TTC549 (cell line): ENCODE data around the gene SERGEF.
"Not testable (repeated sequence)": the region's sequence is repeated elsewhere in the genome, so short reads cannot be mapped to it uniquely, and the experiment has no call there.

Source experiments
- FAIRE-seq: peaks from 2 replicates; lab custom pipeline; 2012; peaks lifted over from hg19 to GRCh38; lab: Jason Lieb, UNC

The SERGEF gene

GRCh38 chr11:18000128-18000527 lies 12.7 kb downstream of the SERGEF start:
- not testable (repeated sequence) for FAIRE-seq

GRCh38 chr11:17992916-17993315 lies 19.9 kb downstream of the SERGEF start:
- no peak for FAIRE-seq

- FAIRE-seq, result peak; percentile 86
These were observed 20.9 kb downstream of the SERGEF start for GRCh38 chr11:17991783-17992433.

GRCh38 chr11:17989306-17989705 lies 23.5 kb downstream of the SERGEF start:
- no peak for FAIRE-seq

- no peak for FAIRE-seq
These were observed 24.4 kb downstream of the SERGEF start for GRCh38 chr11:17988465-17988864.

- FAIRE-seq, result no peak
These were observed 25.0 kb downstream of the SERGEF start for GRCh38 chr11:17987826-17988225.

GRCh38 chr11:17986711-17987220 lies 26.1 kb downstream of the SERGEF start:
- FAIRE-seq, result no peak

GRCh38 chr11:17986007-17986710 lies 26.7 kb downstream of the SERGEF start:
- FAIRE-seq, result no peak

GRCh38 chr11:17985517-17985916 lies 27.3 kb downstream of the SERGEF start:
- FAIRE-seq, result no peak

GRCh38 chr11:17983569-17983968 lies 29.3 kb downstream of the SERGEF start:
- FAIRE-seq, result no peak

GRCh38 chr11:17979770-17980371 lies 33.0 kb downstream of the SERGEF start:
- FAIRE-seq, result no peak

- no peak for FAIRE-seq
These were observed 34.1 kb downstream of the SERGEF start for GRCh38 chr11:17978553-17979287.

- no peak for FAIRE-seq
These were observed 36.2 kb downstream of the SERGEF start for GRCh38 chr11:17976651-17977050.

- FAIRE-seq, result no peak
These were observed 38.6 kb downstream of the SERGEF start for GRCh38 chr11:17974246-17974645.

- FAIRE-seq, result no peak
These were observed 39.9 kb downstream of the SERGEF start for GRCh38 chr11:17972987-17973386.

GRCh38 chr11:17968206-17968605 lies 44.6 kb downstream of the SERGEF start:
- no peak for FAIRE-seq

- FAIRE-seq, result no peak
These were observed 45.2 kb downstream of the SERGEF start for GRCh38 chr11:17967661-17968060.

- no peak for FAIRE-seq
These were observed 52.8 kb downstream of the SERGEF start for GRCh38 chr11:17960091-17960490.

GRCh38 chr11:17958446-17958845 lies 54.4 kb downstream of the SERGEF start:
- FAIRE-seq, result no peak

GRCh38 chr11:17954395-17955252 lies 58.2 kb downstream of the SERGEF start:
- no peak for FAIRE-seq

GRCh38 chr11:17952487-17952886 lies 60.4 kb downstream of the SERGEF start:
- no peak for FAIRE-seq
